Prostate gland (tissue), 2 donors: ENCODE measurements around the gene LPCAT3.

Source experiments
- CTCF ChIP-seq, 4 experiments: fragments of 200-600 bp in 2 of 4; fragments of 450-650 bp in 2 of 4; sonication (generic) in 2 of 4; IDR thresholded peaks; 1 replicate in 3 of 4; 2 replicates in 1 of 4; pipeline ENCODE4 v1.5.1; 2016 to 2019; ENCODE audit warnings: antibody characterized with exemption in 4 of 4, mild to moderate bottlenecking in 2 of 4, moderate library complexity in 2 of 4
- POLR2AphosphoS5 ChIP-seq: sonication (generic); formaldehyde crosslinking; IDR thresholded peaks from one replicate; pipeline ENCODE4 v1.6.1; 2017; ENCODE audit warnings: antibody characterized with exemption

DNA sequence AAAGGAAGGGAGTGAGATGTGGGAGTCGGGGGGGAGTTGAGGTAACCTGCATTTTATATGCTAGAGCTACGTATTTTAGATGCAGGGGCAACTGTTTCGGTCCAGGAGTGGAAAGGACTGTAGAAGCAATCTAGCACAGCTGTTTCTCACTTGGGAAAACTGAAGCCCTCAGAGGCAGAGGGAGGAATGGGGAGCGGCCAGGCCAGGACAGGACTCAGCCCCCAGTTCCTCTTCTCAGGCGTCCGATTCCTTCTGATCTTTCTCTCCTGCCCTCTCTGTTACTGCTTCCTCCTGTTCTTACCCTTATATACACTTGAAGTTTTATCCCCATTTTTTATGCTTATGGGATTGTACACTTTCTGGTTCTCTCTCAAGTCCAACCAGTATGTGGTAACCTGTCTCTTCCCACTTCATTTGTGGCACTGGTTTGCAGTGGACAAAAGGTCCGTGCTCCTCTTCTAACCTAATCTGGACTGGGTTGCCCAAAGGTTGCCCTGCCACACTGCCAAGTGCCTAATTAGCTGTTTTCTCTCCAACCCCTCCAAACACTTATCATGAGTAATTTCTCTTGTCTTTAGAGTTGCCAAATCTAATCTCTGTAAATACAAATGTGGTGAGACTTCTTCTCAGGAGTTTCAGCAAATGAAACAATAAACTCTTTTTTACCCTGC, 16.2 kb downstream of the LPCAT3 start:
- TF ChIP-seq CTCF (IDR thresholded peaks at IDR 0.05) (no peak), POLR2AphosphoS5 (no peak)
